HG03039 (cell line): ENCODE measurements around the gene MAPK8IP3.
"Not testable (repeated sequence)": the region's sequence is repeated elsewhere in the genome, so short reads cannot be mapped to it uniquely, and the experiment has no call there.

Experiments used
- ATAC-seq: cut with Tn5 transposase; IDR thresholded peaks from one replicate; pipeline ENCODE4 v1.9.1; 2021; ENCODE audit warnings: mild to moderate bottlenecking, moderate library complexity; ENCODE audit not compliant: unreplicated experiment

MAPK8IP3 gene

DNA sequence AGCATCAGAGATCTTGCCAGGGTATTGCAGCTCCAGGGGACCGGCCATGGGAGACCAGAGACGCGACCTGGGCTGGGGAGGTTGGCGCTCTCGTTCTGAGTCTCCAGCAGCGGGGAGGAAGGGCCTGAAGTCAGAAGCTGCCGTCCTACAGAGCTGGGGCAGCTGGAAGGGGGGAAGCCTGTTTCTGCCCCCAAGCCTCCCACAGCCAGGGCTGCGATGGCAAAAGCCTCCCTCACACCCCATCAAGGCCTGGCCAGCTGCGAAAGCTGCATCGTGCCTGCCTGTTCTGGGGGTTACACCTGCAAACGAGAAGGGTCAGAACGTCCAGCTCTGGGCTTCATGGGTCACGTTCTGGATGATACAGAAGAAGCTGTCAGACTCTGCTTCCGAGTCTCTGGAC is 26.1 kb downstream of the MAPK8IP3 start:
- ATAC-seq: no peak

GRCh38 chr16:1732551-1732987 is 26.6 kb downstream of the MAPK8IP3 start:
- not testable (repeated sequence) for ATAC-seq

- no peak for ATAC-seq
Observed at GRCh38 chr16:1734123-1734522, 28.1 kb downstream of the MAPK8IP3 start.

GRCh38 chr16:1734816-1735215 is 28.8 kb downstream of the MAPK8IP3 start:
- ATAC-seq: no peak

DNA sequence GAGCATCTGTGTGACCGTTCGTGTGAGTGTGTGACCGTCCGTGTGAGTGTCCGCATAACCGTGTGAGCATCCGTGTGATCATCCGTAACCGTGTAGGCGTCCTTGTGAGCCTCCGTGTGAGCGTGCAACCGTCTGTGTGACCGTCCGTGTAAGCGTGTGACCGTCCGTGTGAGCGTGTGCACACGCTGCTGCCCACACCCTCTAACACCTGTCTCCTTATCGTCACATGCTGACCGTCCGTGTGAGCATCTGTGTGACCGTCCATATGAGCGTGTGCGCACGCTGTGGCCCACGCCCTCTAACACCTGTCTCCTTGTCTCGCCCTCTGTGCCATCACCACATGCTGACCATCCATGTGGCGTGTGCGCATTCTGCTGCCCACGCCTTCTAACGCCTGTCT is 34.2 kb downstream of the MAPK8IP3 start:
- ATAC-seq: no peak

DNA sequence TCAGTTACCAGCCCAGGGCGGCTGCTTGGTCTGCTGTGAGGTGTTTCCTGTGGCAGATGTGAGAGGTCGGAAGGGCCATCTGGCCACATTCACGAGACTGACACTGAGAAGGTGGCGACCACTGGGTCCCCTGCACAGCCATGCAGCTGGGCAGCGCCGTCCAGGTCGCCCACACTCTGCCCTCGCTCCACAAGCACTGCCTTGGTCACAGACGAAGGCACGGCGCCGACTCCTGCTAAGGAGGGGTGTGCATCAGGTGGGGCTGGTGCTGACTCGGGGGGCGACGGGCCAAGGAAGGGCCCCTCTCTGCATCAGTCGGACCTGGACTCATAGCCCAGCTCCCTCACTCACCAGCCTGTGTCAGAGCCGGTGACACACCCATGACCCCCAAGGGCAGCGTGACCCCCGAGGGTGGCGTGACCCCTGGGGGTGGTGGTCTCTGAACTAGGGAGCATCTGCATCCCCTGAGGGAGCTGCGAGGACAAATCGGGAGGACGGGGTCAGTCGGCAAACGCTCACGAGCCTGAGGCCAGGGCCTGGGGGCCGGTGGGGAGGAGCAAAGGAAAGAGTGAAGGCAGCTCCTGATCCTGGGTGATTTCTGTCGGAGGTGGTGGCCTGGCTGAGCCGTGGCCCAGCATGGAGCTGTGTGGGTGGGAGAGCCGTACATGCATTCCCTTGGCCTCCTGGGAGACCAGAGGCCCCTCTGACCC is 34.9 kb downstream of the MAPK8IP3 start:
- no peak for ATAC-seq

DNA sequence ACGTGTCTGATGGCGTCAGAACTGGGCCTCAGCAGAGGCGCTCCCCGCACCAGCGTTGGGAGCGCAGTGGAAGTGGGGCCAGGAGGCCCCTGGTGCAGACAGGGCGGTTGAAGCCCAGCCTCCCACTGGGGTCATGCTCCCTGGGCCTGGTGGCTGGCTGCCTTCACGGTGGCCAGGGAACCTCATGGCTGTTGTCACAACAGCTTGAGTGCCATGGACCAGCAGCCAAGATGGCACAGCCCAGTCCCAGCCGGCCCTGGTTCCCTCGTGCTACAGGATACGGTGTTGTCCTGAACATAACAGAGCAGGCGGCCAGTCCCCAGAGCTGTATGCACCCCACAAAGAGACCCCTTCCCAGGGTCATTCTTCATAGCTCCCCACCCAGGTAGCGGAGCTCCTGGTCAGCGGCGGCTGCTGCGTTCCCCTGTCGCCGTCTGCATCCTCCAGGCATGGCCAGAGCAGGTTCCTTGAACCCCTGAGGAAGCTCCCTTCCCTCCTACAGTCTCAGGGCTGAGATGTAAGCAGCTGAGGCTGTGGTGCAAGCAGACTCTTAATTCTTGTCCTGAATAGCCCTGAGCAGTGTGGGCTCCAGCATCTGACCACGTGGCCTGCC is 35.7 kb downstream of the MAPK8IP3 start:
- ATAC-seq: no peak

GRCh38 chr16:1743376-1744337 is 37.7 kb downstream of the MAPK8IP3 start:
- no peak for ATAC-seq

- no peak for ATAC-seq
Observed at GRCh38 chr16:1744338-1744840, 38.4 kb downstream of the MAPK8IP3 start.

DNA sequence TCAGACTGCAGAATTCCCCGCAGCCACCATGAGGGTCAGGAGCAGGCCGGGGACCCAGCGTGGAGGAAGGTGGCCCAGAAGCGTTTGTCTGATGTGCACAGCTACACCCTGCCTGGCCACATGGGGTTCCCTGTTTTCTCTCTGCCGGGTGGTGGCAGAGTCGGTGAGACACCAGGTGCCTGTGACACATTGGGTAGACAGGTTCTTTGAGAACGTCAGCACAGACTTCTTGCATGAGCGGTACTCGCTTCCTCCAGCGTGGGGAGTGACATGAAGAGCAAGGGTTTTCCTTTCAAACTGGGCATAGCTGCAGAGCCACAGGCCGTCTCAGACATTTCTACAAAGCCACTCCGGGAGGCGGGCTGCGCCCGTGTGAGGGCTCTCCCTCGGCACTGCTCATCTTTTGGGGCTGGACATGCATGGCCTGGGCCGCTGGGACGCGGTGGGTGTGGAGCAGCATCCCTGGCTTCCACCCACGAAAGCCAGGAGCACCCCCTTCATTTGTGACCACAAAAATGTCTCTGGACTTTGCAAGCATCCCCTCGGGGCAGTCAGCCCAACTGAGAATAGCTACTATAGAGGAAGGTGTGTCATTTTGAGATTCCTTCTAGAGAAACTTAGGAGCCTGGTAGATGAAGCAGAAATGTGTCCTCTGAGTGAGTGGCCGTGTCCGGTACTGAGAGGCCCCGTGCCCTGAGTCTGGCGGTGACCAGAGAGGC is 39.3 kb downstream of the MAPK8IP3 start:
- no peak for ATAC-seq

DNA sequence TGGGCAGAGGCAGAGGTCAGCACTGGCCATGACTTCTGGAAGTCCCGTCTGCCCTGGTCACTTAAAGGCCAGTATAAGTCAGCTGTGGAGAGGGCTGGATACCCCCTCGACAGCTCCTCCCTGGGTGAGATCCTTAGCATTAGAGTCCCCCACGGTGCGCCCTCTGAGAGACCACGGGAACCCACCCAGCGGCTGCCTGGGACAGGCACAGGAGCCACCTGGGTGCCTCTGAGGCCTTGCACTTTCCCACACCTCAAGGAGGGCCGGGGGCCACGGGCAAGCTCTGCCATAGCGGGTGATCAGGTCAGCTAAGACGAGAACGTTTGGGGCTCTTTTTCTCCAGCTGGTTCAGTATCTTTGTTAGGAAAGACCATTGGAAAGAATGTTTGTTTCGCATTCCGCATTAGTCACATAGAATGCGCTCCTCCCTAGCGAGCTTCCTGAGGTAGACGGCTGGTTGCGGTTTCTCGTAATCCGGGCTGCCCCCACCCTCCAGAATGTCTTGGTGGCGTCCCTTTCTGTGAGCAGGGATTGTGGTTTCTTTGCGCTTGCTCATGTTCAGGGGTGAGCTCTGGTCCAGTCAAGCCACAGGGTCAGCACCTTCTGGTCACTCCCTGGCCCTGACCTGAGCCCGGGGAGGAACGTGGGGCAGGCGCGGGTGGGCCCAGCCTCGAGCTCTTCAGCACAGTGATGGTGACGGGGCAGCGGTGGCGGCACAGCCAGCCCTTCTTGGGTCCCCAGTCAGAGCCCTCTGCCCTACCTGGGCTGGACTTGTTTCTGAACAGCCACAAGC is 40.1 kb downstream of the MAPK8IP3 start:
- ATAC-seq: no peak

DNA sequence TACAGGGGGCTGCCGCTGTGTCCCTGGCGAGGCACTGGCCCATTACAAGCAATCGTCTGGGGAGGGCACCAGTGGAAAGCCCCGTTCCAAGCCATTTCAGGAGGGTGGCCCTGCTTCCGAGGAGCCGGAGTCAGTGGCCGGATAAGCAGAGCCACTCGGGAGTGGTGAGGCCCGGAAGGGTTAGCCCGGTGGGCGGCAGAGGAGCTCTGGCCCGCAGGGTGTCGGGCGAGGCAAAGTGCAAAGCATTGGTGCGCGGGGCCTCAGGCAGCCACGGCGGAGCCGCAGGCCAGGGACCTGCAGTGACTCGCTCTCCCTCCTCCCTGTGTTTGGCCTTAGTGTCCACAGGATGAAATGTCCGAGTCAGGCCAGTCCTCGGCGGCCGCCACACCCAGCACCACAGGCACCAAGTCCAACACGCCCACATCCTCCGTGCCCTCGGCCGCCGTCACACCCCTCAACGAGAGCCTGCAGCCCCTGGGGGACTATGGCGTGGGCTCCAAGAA is 40.7 kb downstream of the MAPK8IP3 start:
- ATAC-seq: no peak

DNA sequence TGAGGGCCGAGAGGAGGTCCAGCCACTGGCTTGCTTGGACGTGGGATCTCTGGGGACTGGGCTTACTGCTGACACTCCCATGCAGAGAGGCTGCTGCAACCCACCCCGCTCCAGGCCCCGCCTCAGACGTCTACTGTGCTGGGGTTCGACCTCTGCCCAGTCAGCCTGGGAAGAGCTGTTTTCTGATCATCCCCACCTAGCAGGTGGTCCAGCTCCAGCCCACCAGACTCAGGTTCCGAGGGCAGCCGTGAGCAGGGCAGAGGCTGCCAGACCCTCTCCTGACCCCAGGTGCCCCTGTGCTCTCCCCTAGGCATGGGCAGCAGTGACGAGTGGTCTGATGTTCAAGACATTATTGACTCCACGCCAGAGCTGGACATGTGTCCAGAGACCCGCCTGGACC is 41.9 kb downstream of the MAPK8IP3 start:
- ATAC-seq: no peak

GRCh38 chr16:1749152-1750117 is 43.4 kb downstream of the MAPK8IP3 start:
- no peak for ATAC-seq

- ATAC-seq: no peak
Observed at GRCh38 chr16:1751946-1752345, 46.0 kb downstream of the MAPK8IP3 start.

DNA sequence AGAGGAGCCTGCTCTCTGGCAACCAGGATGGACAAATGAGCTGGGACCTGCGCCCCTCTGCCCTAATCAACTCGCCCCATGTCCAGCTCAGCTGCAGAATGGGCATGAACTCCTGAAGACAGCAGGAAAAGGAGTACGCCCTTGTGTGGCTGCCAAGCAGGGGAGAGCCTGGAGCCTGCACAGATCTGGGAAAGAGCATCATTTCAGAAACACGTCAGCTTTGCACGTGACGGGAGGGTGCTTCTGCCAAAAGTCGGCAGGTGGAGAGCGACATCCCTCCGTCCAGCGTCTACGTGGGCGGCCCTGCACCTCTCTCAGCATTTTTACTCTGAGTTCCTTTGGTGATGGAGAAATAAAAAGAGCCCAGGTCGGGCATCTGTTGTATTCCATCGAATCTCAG is 46.9 kb downstream of the MAPK8IP3 start:
- no peak for ATAC-seq

DNA sequence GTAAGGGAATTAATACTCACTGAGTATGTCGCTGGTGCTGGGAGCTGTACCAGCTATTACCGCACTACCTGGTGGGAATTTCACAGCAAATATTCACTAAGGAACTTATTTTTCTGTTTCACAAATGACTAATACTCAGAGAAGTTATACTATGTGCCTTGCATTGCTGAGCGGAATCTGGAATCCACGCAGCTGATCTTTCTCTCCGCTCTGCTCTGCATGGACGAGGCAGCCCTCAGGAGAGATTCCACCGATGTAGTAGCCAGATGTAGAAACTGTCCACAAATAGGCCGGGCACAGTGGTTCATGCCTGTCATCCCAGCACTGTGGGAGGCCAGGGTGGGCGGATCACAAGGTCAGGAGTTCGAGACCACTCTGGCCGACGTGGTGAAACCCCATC is 48.2 kb downstream of the MAPK8IP3 start:
- no peak for ATAC-seq

- no peak for ATAC-seq
Observed at GRCh38 chr16:1757714-1758461, 51.9 kb downstream of the MAPK8IP3 start.
